GM12878 (cell line): Measurements from ENCODE around the gene EP400. TPM values are rescaled to one million over a fixed set of nuclear protein-coding genes. Genes with fewer than 3 reads are reported as not detected.

Experiments
- ATAC-seq: fragments of 200-7000 bp; cut with Tn5 transposase; 3 replicates; pipeline ENCODE4 v1.9.1; 2020; ENCODE audit warnings: mild to moderate bottlenecking, moderate library complexity
- BruUV-seq: library from RNA; stranded (reverse); fragments of 400-500 nt; replicated peaks from 2 replicates; lab custom pipeline; 2021; lab: Mats Ljungman, UMichigan
- CTCF ChIA-PET: fragments of 300-600 bp; sonication (Branson Sonifier 250); formaldehyde crosslinking; extraction: SDS; loops from one replicate; lab custom pipeline; 2021; ENCODE audit warnings: inconsistent platforms; lab: Yijun Ruan, JAX
- POLR2A ChIA-PET: fragments of 350-600 bp; formaldehyde crosslinking; extraction: SDS; loops from one replicate; lab custom pipeline; 2021; ENCODE audit warnings: inconsistent platforms; lab: Charles Lee
- RAD21 ChIA-PET: fragments of 300-600 bp; sonication (Branson Sonifier 250); formaldehyde crosslinking; loops from one replicate; lab custom pipeline; 2023; ENCODE audit warnings: antibody characterized with exemption; ENCODE audit not compliant: unreplicated experiment; lab: Charles Lee
- SMC1A ChIA-PET: fragments of 300-600 bp; sonication (Branson Sonifier 250); formaldehyde crosslinking; loops from one replicate; lab custom pipeline; 2023; ENCODE audit not compliant: unreplicated experiment, uncharacterized antibody; lab: Charles Lee
- DNase-seq: peaks from one replicate; pipeline ENCODE4 v3.0.0-alpha.2; 2011; ENCODE audit warnings: low read depth, low spot score
- FAIRE-seq: peaks from 3 replicates; lab custom pipeline; 2011; peaks lifted over from hg19 to GRCh38; lab: Jason Lieb, UNC
- H2AFZ ChIP-seq: 2 replicates; pipeline ENCODE4 v1.6.0; 2011; ENCODE audit warnings: low read depth, low read length, control low read depth; ENCODE audit not compliant: control insufficient read depth
- H3K27ac ChIP-seq: 2 replicates; pipeline ENCODE4 v1.5.1; 2011; ENCODE audit warnings: control low read depth; ENCODE audit not compliant: control insufficient read depth, insufficient read depth
- H3K27me3 ChIP-seq, 2 experiments: replicated peaks in 1 of 2; 2 replicates each; pipeline versions ENCODE4 v1.6.0 to v1.6.1; 2011; ENCODE audit warnings: low read length in 1 of 2; ENCODE audit not compliant: control insufficient read depth in 2 of 2, insufficient read depth in 2 of 2
- H3K36me3 ChIP-seq, 2 experiments: 2 replicates each; pipeline ENCODE4 v1.5.1; 2011; ENCODE audit warnings: low read length in 1 of 2; ENCODE audit not compliant: control insufficient read depth in 2 of 2, insufficient read depth in 2 of 2
- H3K4me1 ChIP-seq: 2 replicates; pipeline ENCODE4 v1.6.1; 2011; ENCODE audit warnings: mild to moderate bottlenecking, low read length, moderate library complexity, mixed read lengths; ENCODE audit not compliant: control insufficient read depth, insufficient read depth
- H3K4me2 ChIP-seq: 2 replicates; pipeline ENCODE4 v1.6.0; 2011; ENCODE audit warnings: control low read depth; ENCODE audit not compliant: control insufficient read depth, insufficient read depth
- H3K4me3 ChIP-seq: fragments of 200-600 bp; sonication (generic); 2 replicates; pipeline ENCODE4 v1.5.1; 2016
- H3K79me2 ChIP-seq: 2 replicates; pipeline ENCODE4 v1.6.0; 2011; ENCODE audit warnings: low read length; ENCODE audit not compliant: control insufficient read depth, insufficient read depth
- H3K9ac ChIP-seq: 2 replicates; pipeline ENCODE4 v1.8.0; 2011; ENCODE audit warnings: low read length, control low read depth, mixed read lengths; ENCODE audit not compliant: control insufficient read depth, insufficient read depth
- H3K9me3 ChIP-seq: replicated peaks from 3 replicates; pipeline ENCODE4 v1.5.1; 2011; ENCODE audit warnings: mild to moderate bottlenecking, low read length; ENCODE audit not compliant: control insufficient read depth, insufficient read depth
- H4K20me1 ChIP-seq: 2 replicates; pipeline ENCODE4 v1.6.0; 2011; ENCODE audit not compliant: control insufficient read depth, insufficient read depth
- BCL11A ChIP-seq: IDR thresholded peaks from 2 replicates; pipeline ENCODE4 v1.6.1; 2011; ENCODE audit warnings: low read depth, low read length
- CEBPB ChIP-seq, 2 experiments: fragments of 150-350 bp in 1 of 2; IDR thresholded peaks; 2 replicates each; pipeline ENCODE4 v1.6.1; 2012 to 2014; ENCODE audit warnings: low read depth in 2 of 2, low read length in 2 of 2, borderline replicate concordance in 1 of 2, inconsistent platforms in 1 of 2
- EP300 ChIP-seq, 2 experiments: fragments of 150-350 bp in 1 of 2; IDR thresholded peaks; 2 replicates each; pipeline ENCODE4 v1.6.1; 2011 to 2012; ENCODE audit warnings: low read depth in 2 of 2, low read length in 2 of 2, borderline replicate concordance in 1 of 2, improper control_type of control experiment in 1 of 2, inconsistent platforms in 1 of 2; ENCODE audit not compliant: control insufficient read depth in 1 of 2
- FOXM1 ChIP-seq: IDR thresholded peaks from 2 replicates; pipeline ENCODE4 v1.6.1; 2012; ENCODE audit warnings: low read depth, mild to moderate bottlenecking, inconsistent platforms, low read length, moderate library complexity
- GABPA ChIP-seq: IDR thresholded peaks from 2 replicates; pipeline ENCODE4 v1.6.1; 2014; ENCODE audit warnings: antibody characterized with exemption, low read depth, mild to moderate bottlenecking, inconsistent platforms
- KLF5 ChIP-seq: fragments of 450-650 bp; IDR thresholded peaks from 2 replicates; pipeline ENCODE4 v1.6.1; 2014; ENCODE audit warnings: mild to moderate bottlenecking; ENCODE audit not compliant: partially characterized antibody
- MYC ChIP-seq: IDR thresholded peaks from 2 replicates; pipeline ENCODE4 v1.6.1; 2011; ENCODE audit warnings: mild to moderate bottlenecking, low read length, moderate library complexity, inconsistent platforms; ENCODE audit not compliant: insufficient read depth, insufficient replicate concordance, insufficient read length, severe bottlenecking
- RB1 ChIP-seq: fragments of 450-650 bp; formaldehyde crosslinking; IDR thresholded peaks from 2 replicates; pipeline ENCODE4 v1.6.1; 2017; ENCODE audit warnings: mild to moderate bottlenecking, borderline replicate concordance
- RCOR1 ChIP-seq: conservative IDR thresholded peaks from 2 replicates; pipeline ENCODE4 v1.6.1; 2012; ENCODE audit warnings: low read depth, low read length, improper control_type of control experiment
- ZBED1 ChIP-seq: IDR thresholded peaks from 2 replicates; pipeline ENCODE4 v1.6.1; 2016; ENCODE audit warnings: borderline replicate concordance
- WGBS: methylation state at CpG from one replicate; pipeline ENCODE4 v1.1.6; 2016; ENCODE audit warnings: low lambda C conversion rate; ENCODE audit not compliant: insufficient replicate concordance, insufficient coverage; ENCODE audit errors: missing lambda C conversion rate; 5-methylcytosine and 5-hydroxymethylcytosine counted together
- in situ Hi-C: fragments of 300-500 bp; cut with MboI; formaldehyde crosslinking; loops from 9 replicates; pipeline ENCODE4 v1.14.3; 2018; ENCODE audit warnings: mixed read lengths
- intact Hi-C: fragments of 100-400 bp; cut with micrococcal nuclease; formaldehyde crosslinking; loops from one replicate; pipeline ENCODE4 v1.14.2; 2022; ENCODE audit not compliant: unreplicated experiment
- polyA plus RNA-seq, 11 experiments: library from polyadenylated mRNA; depleted of rRNA in 4 of 11; unstranded in 6 of 11; stranded (reverse) in 5 of 11; fragments of >200 nt; fragmentation: Nextera tagmentation in 4 of 11; fragmentation: Illumina TruSeq in 1 of 11; extraction: Ambion mirVana in 4 of 11; extraction: Trizol in 1 of 11; gene quantifications; 1 replicate in 1 of 11; 2 replicates in 10 of 11; pipeline versions ENCODE4 v1.2.1 to v1.2.3, GENCODE V29; 2011 to 2016; ENCODE audit warnings: inconsistent platforms in 2 of 11, missing spikeins in 2 of 11, low read depth in 1 of 11
- total RNA-seq, 4 experiments: library from RNA; depleted of rRNA in 3 of 4; stranded (reverse); fragments of >200 nt in 3 of 4; fragmentation: Illumina TruSeq in 1 of 4; extraction: Trizol in 1 of 4; gene quantifications; 2 replicates each; pipeline versions ENCODE4 v1.2.1 to v1.2.3, GENCODE V29; 2013 to 2021
- TF ChIP-seq, protein P1 (sequence below): IDR thresholded peaks from 2 replicates; pipeline ENCODE4 v1.6.1; 2012; ENCODE audit warnings: low read depth, low read length, improper control_type of control experiment
- TF ChIP-seq, protein P2 (sequence below): fragments of 150-350 bp; IDR thresholded peaks from 2 replicates; pipeline ENCODE4 v1.6.1; 2016; ENCODE audit warnings: low read depth, low read length

Gene EP400
- total and polyA plus RNA-seq, 10 of the 15 experiments (the other 5 are each of a cell fraction or from before 2014, with no cell fraction given): 3.8 to 44.2 (median 8.4) TPM

DNA sequence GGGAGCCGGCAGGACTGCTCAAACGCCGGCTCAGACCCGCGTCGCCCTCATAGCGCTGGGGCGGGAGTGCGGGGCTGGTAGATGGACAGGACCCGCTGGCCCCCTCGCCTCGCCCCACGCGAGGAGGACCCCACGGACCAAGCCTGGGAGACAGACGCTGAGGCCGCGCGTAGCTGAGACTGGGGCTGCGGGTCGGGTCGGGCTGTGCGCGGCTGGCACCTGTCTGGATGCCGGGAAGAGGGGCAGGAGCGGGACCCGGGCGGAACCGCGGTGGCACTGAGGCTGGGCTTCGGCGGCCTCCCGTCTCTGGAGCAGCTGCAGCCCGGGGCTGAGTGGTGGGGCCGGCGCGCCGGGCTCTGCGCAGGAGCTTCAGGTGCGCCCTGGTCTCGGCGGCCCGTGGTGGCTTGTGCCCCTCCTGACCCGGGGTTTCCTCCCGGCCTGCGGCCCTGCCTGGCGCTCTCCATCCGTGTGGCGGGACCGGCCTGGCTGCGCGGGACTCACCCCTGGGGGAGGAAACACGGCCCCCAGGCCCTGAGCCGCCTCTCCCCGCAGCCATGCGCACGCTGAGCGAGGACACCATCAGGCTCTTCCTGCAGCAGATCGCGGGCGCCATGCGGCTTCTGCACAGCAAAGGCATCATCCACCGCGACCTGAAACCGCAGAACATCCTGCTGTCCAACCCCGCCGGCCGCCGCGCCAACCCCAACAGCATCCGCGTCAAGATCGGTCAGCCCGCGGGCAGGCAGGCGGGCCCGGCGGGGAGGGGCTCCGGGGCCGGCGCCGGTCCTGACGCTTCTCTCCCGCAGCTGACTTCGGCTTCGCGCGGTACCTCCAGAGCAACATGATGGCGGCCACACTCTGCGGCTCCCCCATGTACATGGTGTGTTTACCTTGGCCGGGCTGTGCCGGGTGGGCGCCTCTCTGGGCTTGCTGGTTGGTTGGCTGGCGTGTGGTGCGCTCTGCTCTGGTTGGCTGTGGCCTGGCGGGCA lies 41.4 kb upstream of the EP400 start (continued):
- TF ChIP-seq, protein P1, sequence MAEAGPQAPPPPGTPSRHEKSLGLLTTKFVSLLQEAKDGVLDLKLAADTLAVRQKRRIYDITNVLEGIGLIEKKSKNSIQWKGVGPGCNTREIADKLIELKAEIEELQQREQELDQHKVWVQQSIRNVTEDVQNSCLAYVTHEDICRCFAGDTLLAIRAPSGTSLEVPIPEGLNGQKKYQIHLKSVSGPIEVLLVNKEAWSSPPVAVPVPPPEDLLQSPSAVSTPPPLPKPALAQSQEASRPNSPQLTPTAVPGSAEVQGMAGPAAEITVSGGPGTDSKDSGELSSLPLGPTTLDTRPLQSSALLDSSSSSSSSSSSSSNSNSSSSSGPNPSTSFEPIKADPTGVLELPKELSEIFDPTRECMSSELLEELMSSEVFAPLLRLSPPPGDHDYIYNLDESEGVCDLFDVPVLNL: no peak
- TF ChIP-seq, protein P2, sequence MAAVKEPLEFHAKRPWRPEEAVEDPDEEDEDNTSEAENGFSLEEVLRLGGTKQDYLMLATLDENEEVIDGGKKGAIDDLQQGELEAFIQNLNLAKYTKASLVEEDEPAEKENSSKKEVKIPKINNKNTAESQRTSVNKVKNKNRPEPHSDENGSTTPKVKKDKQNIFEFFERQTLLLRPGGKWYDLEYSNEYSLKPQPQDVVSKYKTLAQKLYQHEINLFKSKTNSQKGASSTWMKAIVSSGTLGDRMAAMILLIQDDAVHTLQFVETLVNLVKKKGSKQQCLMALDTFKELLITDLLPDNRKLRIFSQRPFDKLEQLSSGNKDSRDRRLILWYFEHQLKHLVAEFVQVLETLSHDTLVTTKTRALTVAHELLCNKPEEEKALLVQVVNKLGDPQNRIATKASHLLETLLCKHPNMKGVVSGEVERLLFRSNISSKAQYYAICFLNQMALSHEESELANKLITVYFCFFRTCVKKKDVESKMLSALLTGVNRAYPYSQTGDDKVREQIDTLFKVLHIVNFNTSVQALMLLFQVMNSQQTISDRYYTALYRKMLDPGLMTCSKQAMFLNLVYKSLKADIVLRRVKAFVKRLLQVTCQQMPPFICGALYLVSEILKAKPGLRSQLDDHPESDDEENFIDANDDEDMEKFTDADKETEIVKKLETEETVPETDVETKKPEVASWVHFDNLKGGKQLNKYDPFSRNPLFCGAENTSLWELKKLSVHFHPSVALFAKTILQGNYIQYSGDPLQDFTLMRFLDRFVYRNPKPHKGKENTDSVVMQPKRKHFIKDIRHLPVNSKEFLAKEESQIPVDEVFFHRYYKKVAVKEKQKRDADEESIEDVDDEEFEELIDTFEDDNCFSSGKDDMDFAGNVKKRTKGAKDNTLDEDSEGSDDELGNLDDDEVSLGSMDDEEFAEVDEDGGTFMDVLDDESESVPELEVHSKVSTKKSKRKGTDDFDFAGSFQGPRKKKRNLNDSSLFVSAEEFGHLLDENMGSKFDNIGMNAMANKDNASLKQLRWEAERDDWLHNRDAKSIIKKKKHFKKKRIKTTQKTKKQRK: no peak
- TF ChIP-seq RCOR1: no peak

DNA sequence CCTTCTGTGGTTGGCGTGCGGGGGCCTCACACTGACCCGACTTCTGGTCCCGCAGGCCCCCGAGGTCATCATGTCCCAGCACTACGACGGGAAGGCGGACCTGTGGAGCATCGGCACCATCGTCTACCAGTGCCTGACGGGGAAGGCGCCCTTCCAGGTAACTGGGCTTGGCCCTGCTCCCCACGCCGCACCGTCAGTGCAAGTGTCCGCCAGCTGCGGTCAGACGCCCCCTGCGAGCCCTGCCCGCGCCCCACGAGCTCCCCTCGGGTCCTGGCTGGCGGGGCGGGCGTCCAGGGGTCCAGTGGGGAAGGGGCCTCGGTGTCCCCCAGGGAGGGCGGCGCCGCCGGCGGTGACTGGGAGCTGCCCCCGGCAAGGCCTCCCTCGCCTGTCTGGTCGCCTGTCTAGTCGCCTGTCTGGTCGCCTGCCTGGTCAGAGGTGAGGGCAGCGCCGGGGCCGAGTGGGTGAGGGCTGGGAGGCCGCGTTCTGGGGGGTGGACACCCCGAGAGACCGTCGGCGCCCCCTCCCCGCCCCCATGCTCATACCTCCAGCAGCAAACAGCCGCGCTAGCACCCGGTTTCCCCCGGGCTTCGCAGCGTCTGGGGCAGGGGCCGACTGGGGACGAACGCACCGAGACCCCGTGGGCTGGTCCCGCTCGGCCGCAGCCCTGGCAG lies 40.5 kb upstream of the EP400 start:
- H2AFZ ChIP-seq: no peak overlapping the region
- BruUV-seq: no TSS peak
- no peak overlapping the region for H3K4me3 ChIP-seq
- H3K9me3 ChIP-seq: no peaks in the 10 kb centered on the region
- no peaks in the 10 kb centered on the region for H3K4me1 ChIP-seq
- no peaks in the 10 kb centered on the region for H3K79me2 ChIP-seq
- ChIA-PET RAD21 (no interaction called here), SMC1A (no interaction called here), CTCF (no interaction called here), POLR2A (no interaction called here)
- ATAC-seq (no peak), FAIRE-seq (no peak), DNase-seq (no peak)
- no peaks in the 10 kb centered on the region for H4K20me1 ChIP-seq
- H3K27me3 ChIP-seq: no peaks in the 10 kb centered on the region
- in situ Hi-C loops: no loop called here
- intact Hi-C loops: no loop called here
- no peak overlapping the region for H3K27ac ChIP-seq
- no peak overlapping the region for H3K4me2 ChIP-seq
- H3K9ac ChIP-seq: no peak overlapping the region
- no peaks in the 10 kb centered on the region; a peak in 2 of 4 replicates for H3K36me3 ChIP-seq
- TF ChIP-seq GABPA (no peak), BCL11A (no peak), RB1 (no peak), ZBED1 (no peak), MYC (no peak), KLF5 (no peak), FOXM1 (no peak), CEBPB (IDR thresholded peaks at IDR 0.05; ENCODE audit: borderline replicate concordance in 1 of 2, low read depth in 2 of 2, low read length in 2 of 2) (no peak), EP300 (IDR thresholded peaks at IDR 0.05; ENCODE audit: borderline replicate concordance in 1 of 2, control insufficient read depth in 1 of 2, low read depth in 2 of 2, low read length in 2 of 2) (no peak)
- WGBS: 96% methylated on average over 42 of the region's 61 CpGs
